SU-DHL-6 (cell line): Measurements from ENCODE around the gene SLC38A1.
"Not testable (repeated sequence)": the region's sequence is repeated elsewhere in the genome, so short reads cannot be mapped to it uniquely, and the experiment has no call there.

ENCODE experiments used
- H2AFZ ChIP-seq: fragments of 200-600 bp; sonication (generic); 2 replicates; pipeline ENCODE4 v1.6.1; 2014; ENCODE audit warnings: low read depth, mild to moderate bottlenecking, moderate library complexity, mixed read lengths, antibody characterized with exemption, low read length; ENCODE audit not compliant: severe bottlenecking
- H3F3A ChIP-seq: fragments of 200-600 bp; shearing (Covaris generic); 2 replicates; pipeline ENCODE4 v1.6.0; 2016; ENCODE audit warnings: antibody characterized with exemption, mild to moderate bottlenecking; ENCODE audit not compliant: insufficient read depth
- H3K27ac ChIP-seq: fragments of 200-600 bp; sonication (generic); 2 replicates; pipeline ENCODE4 v1.5.1; 2016; ENCODE audit warnings: low read depth, mild to moderate bottlenecking, low read length, moderate library complexity, mixed read lengths
- H3K27me3 ChIP-seq: fragments of 200-600 bp; sonication (generic), shearing (Covaris generic); 2 replicates; pipeline ENCODE4 v1.6.0; 2014; ENCODE audit warnings: mild to moderate bottlenecking, low read length
- H3K36me3 ChIP-seq: fragments of 200-600 bp; sonication (generic); 2 replicates; pipeline ENCODE4 v1.6.1; 2014; ENCODE audit warnings: mild to moderate bottlenecking, low read length, mixed read lengths
- H3K4me2 ChIP-seq: fragments of 300-600, 200-600 bp; shearing (Covaris generic), sonication (generic); 2 replicates; pipeline ENCODE4 v1.6.0; 2014; ENCODE audit warnings: low read length, low read depth, mild to moderate bottlenecking; ENCODE audit not compliant: poor library complexity, severe bottlenecking
- H3K4me3 ChIP-seq: fragments of 200-600 bp; sonication (generic); 2 replicates; pipeline ENCODE4 v1.5.1; 2014; ENCODE audit warnings: antibody characterized with exemption, low read length, mild to moderate bottlenecking, mixed read lengths; ENCODE audit not compliant: insufficient read depth, poor library complexity, severe bottlenecking
- H3K79me2 ChIP-seq: fragments of 200-600 bp; sonication (generic); 2 replicates; pipeline ENCODE4 v1.6.1; 2014; ENCODE audit warnings: mild to moderate bottlenecking, low read length, moderate library complexity; ENCODE audit not compliant: insufficient read depth
- H3K9ac ChIP-seq: fragments of 200-600 bp; sonication (generic); 2 replicates; pipeline ENCODE4 v1.7.0; 2014; ENCODE audit warnings: mild to moderate bottlenecking, low read length
- H3K9me2 ChIP-seq: fragments of 200-600 bp; sonication (generic); replicated peaks from 2 replicates; pipeline ENCODE4 v1.6.1; 2014; ENCODE audit warnings: low read length; ENCODE audit not compliant: insufficient read depth
- H3K9me3 ChIP-seq: fragments of 200-600 bp; sonication (generic); 2 replicates; pipeline ENCODE4 v1.6.1; 2014; ENCODE audit warnings: low read length, mixed read lengths; ENCODE audit not compliant: insufficient read depth
- H4K20me1 ChIP-seq: fragments of 200-600 bp; sonication (generic); 2 replicates; pipeline ENCODE4 v1.6.1; 2014; ENCODE audit warnings: low read depth, mild to moderate bottlenecking, antibody characterized with exemption, low read length, moderate library complexity, mixed read lengths
- CTCF ChIP-seq: fragments of 200-600 bp; sonication (generic); IDR thresholded peaks from one replicate; pipeline ENCODE4 v1.5.1; 2017; ENCODE audit warnings: antibody characterized with exemption, mild to moderate bottlenecking, low read length, moderate library complexity; ENCODE audit not compliant: insufficient read depth, poor library complexity, severe bottlenecking
- EZH2phosphoT487 ChIP-seq: fragments of 200-600 bp; sonication (generic), shearing (Covaris generic); conservative IDR thresholded peaks from 2 replicates; pipeline ENCODE4 v1.6.1; 2018; ENCODE audit warnings: mild to moderate bottlenecking, antibody characterized with exemption, low read length, moderate library complexity, mixed read lengths

SLC38A1 gene

GRCh38 chr12:46253544-46254162 is 15.2 kb downstream of the SLC38A1 start:
- Histone ChIP-seq H3K9ac (no peak overlapping the region), H3K4me3 (no peak overlapping the region), H3K9me3 (no peaks in the 10 kb centered on the region), H3K79me2 (peaks cover 96% of the 10 kb centered on the region), H3K9me2 (no peaks in the 10 kb centered on the region), H3K27me3 (no peaks in the 10 kb centered on the region), H2AFZ (no peak overlapping the region), H3K36me3 (peaks cover 32% of the 10 kb centered on the region), H4K20me1 (0 out of 2 replicates have a peak, but pooled peaks cover 2% of the 10 kb centered on the region), H3K4me2 (no peak overlapping the region), H3F3A (no peaks in the 10 kb centered on the region), H3K27ac (no peak overlapping the region)
- TF ChIP-seq CTCF (no peak), EZH2phosphoT487 (no peak)

- H3K4me3 ChIP-seq, H3K27ac ChIP-seq, H3K4me2 ChIP-seq, H3K27me3 ChIP-seq, H3F3A ChIP-seq, H3K9me3 ChIP-seq, H2AFZ ChIP-seq, H3K9me2 ChIP-seq, H4K20me1 ChIP-seq, H3K9ac ChIP-seq: not testable (repeated sequence)
- H3K36me3 ChIP-seq: peaks cover 32% of the 10 kb centered on the region
- peaks cover 94% of the 10 kb centered on the region for H3K79me2 ChIP-seq
These were observed 16.8 kb downstream of the SLC38A1 start for GRCh38 chr12:46251994-46252393.

- not testable (repeated sequence) for H3K9ac ChIP-seq, H3K27ac ChIP-seq, H2AFZ ChIP-seq, H3K4me3 ChIP-seq, H3K9me2 ChIP-seq, H3K27me3 ChIP-seq, H3F3A ChIP-seq, H4K20me1 ChIP-seq, H3K4me2 ChIP-seq, H3K9me3 ChIP-seq
- Histone ChIP-seq H3K79me2 (peaks cover 94% of the 10 kb centered on the region), H3K36me3 (peaks cover 34% of the 10 kb centered on the region)
These were observed 18.9 kb downstream of the SLC38A1 start for GRCh38 chr12:46249960-46250359.

GRCh38 chr12:46246021-46246700 is 22.7 kb downstream of the SLC38A1 start:
- H3K4me3 ChIP-seq: no peak overlapping the region
- no peaks in the 10 kb centered on the region for H3K27me3 ChIP-seq
- H4K20me1 ChIP-seq: peaks cover 20% of the 10 kb centered on the region
- peaks cover 27% of the 10 kb centered on the region for H3K36me3 ChIP-seq
- H3K9me3 ChIP-seq: no peaks in the 10 kb centered on the region
- H2AFZ ChIP-seq: no peak overlapping the region
- no peak overlapping the region for H3K27ac ChIP-seq
- no peak overlapping the region for H3K9ac ChIP-seq
- no peaks in the 10 kb centered on the region for H3K9me2 ChIP-seq
- H3F3A ChIP-seq: no peaks in the 10 kb centered on the region
- no peak overlapping the region for H3K4me2 ChIP-seq
- TF ChIP-seq EZH2phosphoT487 (no peak), CTCF (no peak)
- H3K79me2 ChIP-seq: peaks cover 95% of the 10 kb centered on the region
